Bronchus fibroblast of lung (primary cell): ENCODE measurements around the gene RASSF6. TPM values are rescaled to one million over a fixed set of nuclear protein-coding genes. Genes with fewer than 3 reads are reported as not detected.

Experiments
- total RNA-seq: library from RNA; depleted of rRNA; stranded (reverse); fragments of >200 nt; gene quantifications from 2 replicates; pipeline ENCODE4 v1.2.3, GENCODE V29; 2015

The RASSF6 gene, protein sequence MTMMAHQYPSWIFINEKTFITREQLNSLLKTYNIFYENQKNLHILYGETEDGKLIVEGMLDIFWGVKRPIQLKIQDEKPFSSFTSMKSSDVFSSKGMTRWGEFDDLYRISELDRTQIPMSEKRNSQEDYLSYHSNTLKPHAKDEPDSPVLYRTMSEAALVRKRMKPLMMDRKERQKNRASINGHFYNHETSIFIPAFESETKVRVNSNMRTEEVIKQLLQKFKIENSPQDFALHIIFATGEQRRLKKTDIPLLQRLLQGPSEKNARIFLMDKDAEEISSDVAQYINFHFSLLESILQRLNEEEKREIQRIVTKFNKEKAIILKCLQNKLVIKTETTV
- total RNA-seq = 1.3 and 1.8 TPM in 2 replicates

DNA sequence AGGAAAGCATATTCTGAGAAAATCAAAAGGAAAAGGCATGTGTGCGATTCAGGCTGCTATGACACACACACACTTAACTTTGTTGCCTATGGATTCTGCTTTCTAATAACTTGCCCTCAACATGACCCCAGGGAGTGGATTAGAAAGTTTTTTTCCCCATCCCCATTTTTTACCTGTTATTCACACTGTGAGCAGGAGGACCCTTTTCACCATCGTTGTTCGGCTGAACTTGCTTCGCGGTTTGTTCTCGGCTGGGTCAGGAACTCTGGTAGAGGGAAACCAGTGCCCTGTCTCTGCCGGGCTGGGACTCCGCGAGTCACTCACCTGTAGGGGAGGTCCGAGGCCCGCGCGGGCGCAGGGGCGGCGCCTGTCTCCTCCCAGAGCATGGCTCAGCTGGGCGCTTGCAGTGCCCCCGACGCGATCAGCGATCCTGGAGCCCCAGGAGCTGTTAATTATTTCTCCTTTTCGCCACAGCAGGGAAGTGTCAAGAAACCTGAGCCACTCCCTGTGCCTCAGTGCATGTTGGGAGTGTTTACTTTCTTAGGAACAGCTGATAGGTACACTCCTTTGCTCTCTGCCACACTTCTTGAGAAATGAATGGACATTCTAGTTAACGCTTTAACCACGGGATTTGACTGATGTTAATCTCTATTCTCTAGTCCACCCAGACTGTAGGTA is at the start of gene RASSF6:
RASSF6 (minus strand) TSS at position 322 of the 678 bp plus-strand sequence. CDS start 8,641 bp downstream, outside the sequence.

Other genes with a start within 250 kb of the RASSF6 start
- gene ALB, start 216.1 kb downstream of the RASSF6 start, total RNA-seq = 0.34 TPM in 1 of 2 replicates, not detected in the other
- 1.9 and 2.5 TPM in 2 replicates for gene AFP, start 184.2 kb downstream of the RASSF6 start, total RNA-seq
- gene AFM, start 138.7 kb downstream of the RASSF6 start, total RNA-seq = not detected in 2 replicates
- 5.6 and 6.9 TPM in 2 replicates for gene CXCL8, start 120.1 kb upstream of the RASSF6 start, total RNA-seq
- 1.0 and 2.5 TPM in 2 replicates for gene CXCL6, start 216.2 kb upstream of the RASSF6 start, total RNA-seq
- not detected in 2 replicates for gene PF4V1, start 232.9 kb upstream of the RASSF6 start, total RNA-seq
- gene CXCL1, start 249.0 kb upstream of the RASSF6 start, total RNA-seq = 6.2 and 7.3 TPM in 2 replicates